Liver (tissue), 9 donors: Measurements from ENCODE around the gene GMDS. TPM values are rescaled to one million over a fixed set of nuclear protein-coding genes. Genes with fewer than 3 reads are reported as not detected.

Experiments used
- DNase-seq: peaks from one replicate; pipeline ENCODE4 v3.0.0-alpha.2; 2017; ENCODE audit warnings: low spot score
- H3K27ac ChIP-seq, 2 donors: one replicate each; pipeline ENCODE4 v1.7.0; 2013; ENCODE audit warnings: inconsistent platforms in 2 of 2, low read length in 2 of 2, control low read depth in 1 of 2, low read depth in 1 of 2, mild to moderate bottlenecking in 1 of 2
- H3K27me3 ChIP-seq, 4 donors: one replicate each; pipeline versions ENCODE4 v1.6.1 to v1.7.0; 2013; ENCODE audit warnings: low read length in 3 of 4, inconsistent platforms in 1 of 4, mild to moderate bottlenecking in 1 of 4, moderate library complexity in 1 of 4; ENCODE audit not compliant: control insufficient read depth in 4 of 4, insufficient read depth in 4 of 4
- H3K36me3 ChIP-seq, 4 donors: one replicate each; pipeline versions ENCODE4 v1.6.1 to v1.7.0; 2013; ENCODE audit warnings: low read length in 3 of 4, mild to moderate bottlenecking in 3 of 4, low read depth in 1 of 4, moderate library complexity in 1 of 4; ENCODE audit not compliant: control insufficient read depth in 4 of 4, insufficient read depth in 3 of 4
- H3K4me1 ChIP-seq, 4 donors: one replicate each; pipeline versions ENCODE4 v1.6.1 to v1.7.0; 2013; ENCODE audit warnings: low read length in 3 of 4, mild to moderate bottlenecking in 3 of 4, moderate library complexity in 1 of 4; ENCODE audit not compliant: control insufficient read depth in 4 of 4, insufficient read depth in 4 of 4
- H3K4me3 ChIP-seq, 3 donors: one replicate each; pipeline versions ENCODE4 v1.6.1 to v1.7.0; 2013; ENCODE audit warnings: low read length in 3 of 3, control low read depth in 1 of 3, low read depth in 1 of 3, mild to moderate bottlenecking in 1 of 3
- H3K9ac ChIP-seq, 2 donors: one replicate each; pipeline ENCODE4 v1.7.0; 2013; ENCODE audit warnings: low read length in 2 of 2, mild to moderate bottlenecking in 2 of 2, moderate library complexity in 2 of 2, control low read depth in 1 of 2, low read depth in 1 of 2
- H3K9me3 ChIP-seq, 4 donors: one replicate each; pipeline versions ENCODE4 v1.6.1 to v1.7.0; 2013; ENCODE audit warnings: low read length in 3 of 4; ENCODE audit not compliant: control insufficient read depth in 4 of 4
- EGR1 ChIP-seq, 2 donors: IDR thresholded peaks; 2 replicates each; pipeline ENCODE4 v1.6.1; 2016 to 2018; ENCODE audit warnings: antibody characterized with exemption in 2 of 2, low read depth in 2 of 2
- FOXA2 ChIP-seq: IDR thresholded peaks from 2 replicates; pipeline ENCODE4 v1.6.1; 2016; ENCODE audit warnings: antibody characterized with exemption
- GABPA ChIP-seq, 2 donors: IDR thresholded peaks in 1 of 2; conservative IDR thresholded peaks in 1 of 2; 2 replicates each; pipeline ENCODE4 v1.6.1; 2016; ENCODE audit warnings: antibody characterized with exemption in 2 of 2, mild to moderate bottlenecking in 1 of 2, moderate library complexity in 1 of 2
- HNF4A ChIP-seq, 2 donors: conservative IDR thresholded peaks; 2 replicates each; pipeline ENCODE4 v1.6.1; 2016; ENCODE audit warnings: antibody characterized with exemption in 2 of 2, mild to moderate bottlenecking in 2 of 2
- HNF4G ChIP-seq: IDR thresholded peaks from 2 replicates; pipeline ENCODE4 v1.6.1; 2016; ENCODE audit warnings: antibody characterized with exemption
- JUND ChIP-seq, 2 donors: IDR thresholded peaks; 2 replicates each; pipeline ENCODE4 v1.6.1; 2016; ENCODE audit warnings: antibody characterized with exemption in 2 of 2
- NR2F2 ChIP-seq: IDR thresholded peaks from 2 replicates; pipeline ENCODE4 v1.6.1; 2016; ENCODE audit warnings: antibody characterized with exemption
- RAD21 ChIP-seq, 2 donors: IDR thresholded peaks; 2 replicates each; pipeline ENCODE4 v1.6.1; 2016; ENCODE audit warnings: antibody characterized with exemption in 2 of 2, mild to moderate bottlenecking in 2 of 2
- RXRA ChIP-seq, 2 donors: IDR thresholded peaks; 2 replicates each; pipeline ENCODE4 v1.6.1; 2017 to 2018; ENCODE audit warnings: antibody characterized with exemption in 2 of 2, mild to moderate bottlenecking in 1 of 2
- SP1 ChIP-seq: IDR thresholded peaks from 2 replicates; pipeline ENCODE4 v1.6.1; 2018; ENCODE audit warnings: antibody characterized with exemption, mild to moderate bottlenecking
- TAF1 ChIP-seq: conservative IDR thresholded peaks from 2 replicates; pipeline ENCODE4 v1.6.1; 2016; ENCODE audit warnings: antibody characterized with exemption, mild to moderate bottlenecking
- YY1 ChIP-seq: IDR thresholded peaks from 2 replicates; pipeline ENCODE4 v1.6.1; 2016; ENCODE audit warnings: antibody characterized with exemption, mild to moderate bottlenecking
- WGBS: extraction: QIAGEN DNeasy Blood & Tissue Kit; methylation state at CpG from one replicate; pipeline ENCODE4 v1.1.7; 2013; 5-methylcytosine and 5-hydroxymethylcytosine counted together
- polyA plus RNA-seq, 2 donors: library from polyadenylated mRNA; stranded (reverse) in 1 of 2; unstranded in 1 of 2; fragments of 200-250 nt in 1 of 2; fragments of >200 nt in 1 of 2; fragmentation: Nextera tagmentation in 1 of 2; extraction: Ambion mirVana in 1 of 2; gene quantifications; one replicate each; pipeline versions ENCODE4 v1.2.1 to v1.2.3, GENCODE V29; 2013 to 2015
- total RNA-seq, 2 donors: library from RNA; depleted of rRNA; stranded (reverse); fragments of >200 nt; gene quantifications; one replicate each; pipeline ENCODE4 v1.2.3, GENCODE V29; 2014
- TF ChIP-seq, protein P1 (sequence below): fragments of 150-350 bp; IDR thresholded peaks from 2 replicates; pipeline ENCODE4 v1.5.1; 2017; ENCODE audit warnings: improper control_type of control experiment, low read depth, low read length; ENCODE audit not compliant: missing input control
- TF ChIP-seq, protein P2 (sequence below): IDR thresholded peaks from 2 replicates; pipeline ENCODE4 v1.6.1; 2016; ENCODE audit warnings: antibody characterized with exemption, mild to moderate bottlenecking
- TF ChIP-seq, protein P3 (sequence below): IDR thresholded peaks from 2 replicates; pipeline ENCODE4 v1.6.1; 2016; ENCODE audit warnings: antibody characterized with exemption
- TF ChIP-seq, protein P4 (sequence below): IDR thresholded peaks from 2 replicates; pipeline ENCODE4 v1.6.1; 2016; ENCODE audit warnings: antibody characterized with exemption
- donor health status: healthy.
- donor health status: healthy.
- donor health status: healthy.
- donor health status: healthy.
- donor health status: healthy.

Gene GMDS
- total and polyA plus RNA-seq, 4 donors, result 3.5 to 15.6 (median 13.0) TPM

DNA sequence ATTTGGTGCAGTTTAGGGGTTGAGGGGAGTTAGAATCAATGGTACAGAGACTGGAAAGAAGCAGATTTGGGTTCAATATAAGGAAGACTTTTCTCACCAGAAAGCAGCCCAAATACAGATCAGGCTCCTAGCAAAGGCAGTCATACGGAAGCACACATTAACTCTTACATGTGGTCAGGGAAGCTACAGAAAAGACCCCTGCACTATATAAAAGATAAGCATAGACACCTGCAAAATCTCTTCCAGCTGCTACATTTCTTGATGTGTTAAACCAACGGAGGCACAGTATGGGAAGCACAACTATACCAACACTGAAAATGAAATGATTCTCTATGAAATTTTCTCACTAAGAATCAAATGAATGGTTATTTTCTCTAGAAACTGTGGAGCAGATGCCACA is 150.8 kb downstream of the GMDS start:
- H3K9me3 ChIP-seq, result no peaks in the 10 kb centered on the region
- no peak for DNase-seq
- no peak overlapping the region for H3K4me3 ChIP-seq
- no peaks in the 10 kb centered on the region for H3K27me3 ChIP-seq
- no peak overlapping the region for H3K9ac ChIP-seq
- WGBS, result 95% methylated on average over 2 of the region's 2 CpGs
- no peak overlapping the region for H3K27ac ChIP-seq
- no peaks in the 10 kb centered on the region for H3K4me1 ChIP-seq
- TF ChIP-seq EGR1 (IDR thresholded peaks at IDR 0.05; ENCODE audit: low read depth in 2 of 2) (no peak), SP1 (no peak), NR2F2 (no peak), TAF1 (no peak), YY1 (no peak), JUND (IDR thresholded peaks at IDR 0.05) (no peak)
- TF ChIP-seq, protein P1, sequence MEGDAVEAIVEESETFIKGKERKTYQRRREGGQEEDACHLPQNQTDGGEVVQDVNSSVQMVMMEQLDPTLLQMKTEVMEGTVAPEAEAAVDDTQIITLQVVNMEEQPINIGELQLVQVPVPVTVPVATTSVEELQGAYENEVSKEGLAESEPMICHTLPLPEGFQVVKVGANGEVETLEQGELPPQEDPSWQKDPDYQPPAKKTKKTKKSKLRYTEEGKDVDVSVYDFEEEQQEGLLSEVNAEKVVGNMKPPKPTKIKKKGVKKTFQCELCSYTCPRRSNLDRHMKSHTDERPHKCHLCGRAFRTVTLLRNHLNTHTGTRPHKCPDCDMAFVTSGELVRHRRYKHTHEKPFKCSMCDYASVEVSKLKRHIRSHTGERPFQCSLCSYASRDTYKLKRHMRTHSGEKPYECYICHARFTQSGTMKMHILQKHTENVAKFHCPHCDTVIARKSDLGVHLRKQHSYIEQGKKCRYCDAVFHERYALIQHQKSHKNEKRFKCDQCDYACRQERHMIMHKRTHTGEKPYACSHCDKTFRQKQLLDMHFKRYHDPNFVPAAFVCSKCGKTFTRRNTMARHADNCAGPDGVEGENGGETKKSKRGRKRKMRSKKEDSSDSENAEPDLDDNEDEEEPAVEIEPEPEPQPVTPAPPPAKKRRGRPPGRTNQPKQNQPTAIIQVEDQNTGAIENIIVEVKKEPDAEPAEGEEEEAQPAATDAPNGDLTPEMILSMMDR, result no peak
- TF ChIP-seq, protein P2, sequence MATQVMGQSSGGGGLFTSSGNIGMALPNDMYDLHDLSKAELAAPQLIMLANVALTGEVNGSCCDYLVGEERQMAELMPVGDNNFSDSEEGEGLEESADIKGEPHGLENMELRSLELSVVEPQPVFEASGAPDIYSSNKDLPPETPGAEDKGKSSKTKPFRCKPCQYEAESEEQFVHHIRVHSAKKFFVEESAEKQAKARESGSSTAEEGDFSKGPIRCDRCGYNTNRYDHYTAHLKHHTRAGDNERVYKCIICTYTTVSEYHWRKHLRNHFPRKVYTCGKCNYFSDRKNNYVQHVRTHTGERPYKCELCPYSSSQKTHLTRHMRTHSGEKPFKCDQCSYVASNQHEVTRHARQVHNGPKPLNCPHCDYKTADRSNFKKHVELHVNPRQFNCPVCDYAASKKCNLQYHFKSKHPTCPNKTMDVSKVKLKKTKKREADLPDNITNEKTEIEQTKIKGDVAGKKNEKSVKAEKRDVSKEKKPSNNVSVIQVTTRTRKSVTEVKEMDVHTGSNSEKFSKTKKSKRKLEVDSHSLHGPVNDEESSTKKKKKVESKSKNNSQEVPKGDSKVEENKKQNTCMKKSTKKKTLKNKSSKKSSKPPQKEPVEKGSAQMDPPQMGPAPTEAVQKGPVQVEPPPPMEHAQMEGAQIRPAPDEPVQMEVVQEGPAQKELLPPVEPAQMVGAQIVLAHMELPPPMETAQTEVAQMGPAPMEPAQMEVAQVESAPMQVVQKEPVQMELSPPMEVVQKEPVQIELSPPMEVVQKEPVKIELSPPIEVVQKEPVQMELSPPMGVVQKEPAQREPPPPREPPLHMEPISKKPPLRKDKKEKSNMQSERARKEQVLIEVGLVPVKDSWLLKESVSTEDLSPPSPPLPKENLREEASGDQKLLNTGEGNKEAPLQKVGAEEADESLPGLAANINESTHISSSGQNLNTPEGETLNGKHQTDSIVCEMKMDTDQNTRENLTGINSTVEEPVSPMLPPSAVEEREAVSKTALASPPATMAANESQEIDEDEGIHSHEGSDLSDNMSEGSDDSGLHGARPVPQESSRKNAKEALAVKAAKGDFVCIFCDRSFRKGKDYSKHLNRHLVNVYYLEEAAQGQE, result no peak
- TF ChIP-seq, protein P3, sequence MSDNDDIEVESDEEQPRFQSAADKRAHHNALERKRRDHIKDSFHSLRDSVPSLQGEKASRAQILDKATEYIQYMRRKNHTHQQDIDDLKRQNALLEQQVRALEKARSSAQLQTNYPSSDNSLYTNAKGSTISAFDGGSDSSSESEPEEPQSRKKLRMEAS, result no peak
- no peaks in the 10 kb centered on the region for H3K36me3 ChIP-seq

DNA sequence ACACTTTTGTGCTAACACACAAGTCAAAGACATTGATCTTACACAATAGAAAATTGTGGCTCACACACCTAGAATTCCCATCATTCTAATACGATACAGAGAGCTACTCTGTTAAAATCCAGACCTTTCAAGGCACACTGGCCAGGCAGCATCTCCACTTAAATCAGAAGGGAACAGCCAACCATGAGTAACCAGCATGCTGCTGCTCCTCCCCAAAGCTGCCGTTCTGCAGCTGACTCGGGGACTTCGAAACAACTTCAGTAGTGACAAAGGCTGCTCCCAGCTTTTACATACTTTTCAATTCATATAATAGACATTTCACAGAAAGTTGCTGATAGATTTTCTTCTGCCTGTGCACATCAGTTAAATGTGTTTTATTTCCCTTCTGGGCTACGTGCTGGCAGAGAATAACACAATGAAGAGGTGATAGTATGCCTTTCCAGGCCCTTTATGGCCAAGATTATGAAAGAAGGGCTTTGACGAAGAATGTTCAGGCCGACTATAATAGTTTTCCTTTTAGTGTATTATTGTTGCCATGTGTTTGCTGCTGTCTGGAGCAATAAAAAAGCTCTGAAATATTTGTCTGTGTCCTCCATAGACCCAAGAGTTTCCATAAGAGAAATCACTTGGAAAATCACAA is 159.0 kb downstream of the GMDS start:
- 90% methylated on average over 7 of the region's 7 CpGs for WGBS
- H3K36me3 ChIP-seq, result no peaks in the 10 kb centered on the region
- H3K27me3 ChIP-seq, result no peaks in the 10 kb centered on the region
- H3K4me3 ChIP-seq, result no peak overlapping the region
- no peak for DNase-seq
- TF ChIP-seq HNF4A (conservative IDR thresholded peaks at IDR 0.05) (no peak), HNF4G (no peak), EGR1 (IDR thresholded peaks at IDR 0.05; ENCODE audit: low read depth in 2 of 2) (no peak), GABPA (IDR thresholded peaks at IDR 0.05 in 1 of 2, conservative IDR thresholded peaks at IDR 0.05 in 1 of 2) (no peak), JUND (IDR thresholded peaks at IDR 0.05) (no peak), FOXA2 (no peak), RXRA (IDR thresholded peaks at IDR 0.05) (no peak), SP1 (no peak), YY1 (no peak), RAD21 (IDR thresholded peaks at IDR 0.05) (no peak), TAF1 (no peak)
- TF ChIP-seq, protein P2, result no peak
- TF ChIP-seq, protein P4, sequence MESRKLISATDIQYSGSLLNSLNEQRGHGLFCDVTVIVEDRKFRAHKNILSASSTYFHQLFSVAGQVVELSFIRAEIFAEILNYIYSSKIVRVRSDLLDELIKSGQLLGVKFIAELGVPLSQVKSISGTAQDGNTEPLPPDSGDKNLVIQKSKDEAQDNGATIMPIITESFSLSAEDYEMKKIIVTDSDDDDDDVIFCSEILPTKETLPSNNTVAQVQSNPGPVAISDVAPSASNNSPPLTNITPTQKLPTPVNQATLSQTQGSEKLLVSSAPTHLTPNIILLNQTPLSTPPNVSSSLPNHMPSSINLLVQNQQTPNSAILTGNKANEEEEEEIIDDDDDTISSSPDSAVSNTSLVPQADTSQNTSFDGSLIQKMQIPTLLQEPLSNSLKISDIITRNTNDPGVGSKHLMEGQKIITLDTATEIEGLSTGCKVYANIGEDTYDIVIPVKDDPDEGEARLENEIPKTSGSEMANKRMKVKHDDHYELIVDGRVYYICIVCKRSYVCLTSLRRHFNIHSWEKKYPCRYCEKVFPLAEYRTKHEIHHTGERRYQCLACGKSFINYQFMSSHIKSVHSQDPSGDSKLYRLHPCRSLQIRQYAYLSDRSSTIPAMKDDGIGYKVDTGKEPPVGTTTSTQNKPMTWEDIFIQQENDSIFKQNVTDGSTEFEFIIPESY, result no peak
- TF ChIP-seq, protein P1, result no peak
- TF ChIP-seq, protein P3, result no peak
- no peak overlapping the region for H3K9ac ChIP-seq
- no peaks in the 10 kb centered on the region for H3K4me1 ChIP-seq
- H3K27ac ChIP-seq, result no peak overlapping the region
- no peaks in the 10 kb centered on the region for H3K9me3 ChIP-seq
